NB4 (cell line): Measurements from ENCODE around the gene PCSK1.

Experiments used
- DNase-seq: peaks from one replicate; pipeline ENCODE4 v3.0.0; 2010; ENCODE audit warnings: low read depth
- H3K4me3 ChIP-seq: one replicate; pipeline ENCODE4 v1.5.1; 2011; ENCODE audit warnings: mild to moderate bottlenecking, low read depth, low read length, moderate library complexity
- CTCF ChIP-seq: IDR thresholded peaks from one replicate; pipeline ENCODE4 v1.5.1; 2012; ENCODE audit warnings: low read depth, low read length
- MAX ChIP-seq: IDR thresholded peaks from 2 replicates; pipeline ENCODE4 v1.6.1; 2011; ENCODE audit warnings: low read depth, low read length
- MYC ChIP-seq: IDR thresholded peaks from 2 replicates; pipeline ENCODE4 v1.6.1; 2011; ENCODE audit warnings: low read depth, low read length
- POLR2A ChIP-seq: IDR thresholded peaks from 2 replicates; pipeline ENCODE4 v1.6.1; 2011; ENCODE audit warnings: mild to moderate bottlenecking; ENCODE audit not compliant: insufficient read length; ENCODE audit errors: extremely low read depth

PCSK1 gene

GRCh38 chr5:96473155-96473554 lies 40.1 kb upstream of the PCSK1 start:
- no peak for TF ChIP-seq MAX
- TF ChIP-seq MYC: no peak
- no peak for TF ChIP-seq POLR2A
- TF ChIP-seq CTCF: no peak
- no peak overlapping the region for H3K4me3 ChIP-seq
- DNase-seq: no peak

- DNase-seq: no peak
- TF ChIP-seq CTCF: no peak
- TF ChIP-seq MYC: no peak
- TF ChIP-seq MAX: no peak
- TF ChIP-seq POLR2A: no peak
Observed at GRCh38 chr5:96470785-96471184, 37.7 kb upstream of the PCSK1 start.

GRCh38 chr5:96468956-96469355 lies 35.9 kb upstream of the PCSK1 start:
- TF ChIP-seq POLR2A (no peak), MAX (no peak), MYC (no peak), CTCF (no peak)
- no peak for DNase-seq
- H3K4me3 ChIP-seq: no peak overlapping the region

More at GRCh38 chr5:96470785-96471184, 37.7 kb upstream of the PCSK1 start:
- no peak overlapping the region for H3K4me3 ChIP-seq

GRCh38 chr5:96463091-96463490 lies 30.0 kb upstream of the PCSK1 start:
- TF ChIP-seq POLR2A (no peak), MYC (no peak), CTCF (no peak), MAX (no peak)
- no peak for DNase-seq
- H3K4me3 ChIP-seq: no peak overlapping the region

- no peak overlapping the region for H3K4me3 ChIP-seq
- no peak for DNase-seq
- no peak for TF ChIP-seq MYC
- no peak for TF ChIP-seq CTCF
- no peak for TF ChIP-seq POLR2A
- no peak for TF ChIP-seq MAX
Observed at GRCh38 chr5:96459313-96460121, 26.5 kb upstream of the PCSK1 start.
